Ishikawa (cell line): ENCODE data around the gene TBCD.

Experiments used
- CEBPB ChIP-seq: IDR thresholded peaks from 2 replicates; pipeline ENCODE4 v1.6.1; 2012
- EP300 ChIP-seq: IDR thresholded peaks from 2 replicates; pipeline ENCODE4 v1.6.1; 2012; ENCODE audit warnings: borderline replicate concordance

DNA sequence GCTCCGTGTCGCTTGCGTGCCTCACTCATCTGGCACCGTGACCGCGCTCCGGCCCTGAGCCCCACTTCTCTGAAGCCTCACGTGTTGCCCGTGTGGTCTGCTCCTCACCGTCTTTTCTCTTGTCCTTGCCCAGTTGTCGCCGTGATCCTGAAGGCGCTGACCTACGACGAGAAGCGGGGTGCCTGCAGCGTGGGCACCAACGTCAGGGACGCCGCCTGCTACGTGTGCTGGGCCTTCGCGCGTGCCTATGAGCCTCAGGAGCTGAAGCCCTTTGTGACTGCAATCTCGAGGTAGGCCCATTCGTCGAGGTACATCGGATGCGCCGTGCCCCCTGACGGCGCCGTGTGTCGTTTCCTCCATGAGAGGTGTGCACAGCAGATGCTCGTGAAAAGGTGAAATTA lies 118.2 kb downstream of the TBCD start:
- TF ChIP-seq CEBPB: no peak
- TF ChIP-seq EP300: no peak
